K562 (cell line): ENCODE results near the gene PMPCA. TPM values are rescaled to one million over a fixed set of nuclear protein-coding genes. Genes with fewer than 3 reads are reported as not detected.

Experiments used
- BHLHE40 ChIP-seq: IDR thresholded peaks from 2 replicates; pipeline ENCODE4 v1.6.1; 2011; ENCODE audit warnings: low read length, improper control_type of control experiment
- BRD9 ChIP-seq: fragments of 450-650 bp; IDR thresholded peaks from 2 replicates; pipeline ENCODE4 v1.6.1; 2018; ENCODE audit warnings: low read depth; ENCODE audit not compliant: partially characterized antibody
- DACH1 ChIP-seq: fragments of 450-650 bp; IDR thresholded peaks from 2 replicates; pipeline ENCODE4 v1.6.1; 2018; ENCODE audit not compliant: partially characterized antibody
- ETV5 ChIP-seq: sonication (generic); formaldehyde crosslinking; IDR thresholded peaks from 2 replicates; pipeline ENCODE4 v1.4.0; 2020; ENCODE audit warnings: low read depth, mild to moderate bottlenecking, missing genetic modification reagents
- FOSL1 ChIP-seq: fragments of 200-800 bp; sonication (Bioruptor generic); conservative IDR thresholded peaks from 2 replicates; pipeline ENCODE4 v1.6.1; 2016; ENCODE audit warnings: missing genetic modification characterization, missing compliant biosample characterization
- GTF2E2 ChIP-seq: fragments of 200-800 bp; sonication (Bioruptor generic); IDR thresholded peaks from 2 replicates; pipeline ENCODE4 v1.6.1; 2016; ENCODE audit warnings: missing genetic modification characterization, missing compliant biosample characterization
- HDAC6 ChIP-seq: IDR thresholded peaks from 2 replicates; pipeline ENCODE4 v1.6.1; 2012; ENCODE audit warnings: low read depth, mild to moderate bottlenecking, control low read depth, inconsistent platforms, low read length, moderate library complexity
- IFI16 ChIP-seq: fragments of 250-450 bp; sonication (Bioruptor Pico); IDR thresholded peaks from 2 replicates; pipeline ENCODE4 v2.1.2; 2022; ENCODE audit warnings: mild to moderate bottlenecking, inconsistent platforms
- KDM4B ChIP-seq, 2 experiments: fragments of 450-650 bp in 1 of 2; sonication (generic) in 1 of 2; IDR thresholded peaks; 2 replicates each; pipeline ENCODE4 v1.6.1; 2016 to 2017; ENCODE audit warnings: borderline replicate concordance in 2 of 2, antibody characterized with exemption in 1 of 2, low read depth in 1 of 2, mild to moderate bottlenecking in 1 of 2
- MAFK ChIP-seq: IDR thresholded peaks from 2 replicates; pipeline ENCODE4 v1.6.1; 2011; ENCODE audit warnings: low read length, improper control_type of control experiment
- NCOA1 ChIP-seq: fragments of 450-650 bp; IDR thresholded peaks from 2 replicates; pipeline ENCODE4 v1.6.1; 2016; ENCODE audit warnings: low read depth
- NELFE ChIP-seq: IDR thresholded peaks from 2 replicates; pipeline ENCODE4 v1.6.1; 2011; ENCODE audit warnings: mild to moderate bottlenecking; ENCODE audit not compliant: insufficient read depth, insufficient read length
- NFXL1 ChIP-seq: fragments of 450-650 bp; formaldehyde crosslinking; IDR thresholded peaks from 2 replicates; pipeline ENCODE4 v1.4.0; 2021; ENCODE audit warnings: mild to moderate bottlenecking
- POLR2A ChIP-seq: fragments of 450-650 bp; conservative IDR thresholded peaks from 2 replicates; pipeline ENCODE4 v1.6.1; 2016
- PRMT5 ChIP-seq: sonication (generic); formaldehyde crosslinking; IDR thresholded peaks from 2 replicates; pipeline ENCODE4 v1.5.0; 2020; ENCODE audit warnings: missing genetic modification reagents
- PYGO2 ChIP-seq: fragments of 450-650 bp; IDR thresholded peaks from 2 replicates; pipeline ENCODE4 v1.6.1; 2016; ENCODE audit warnings: mild to moderate bottlenecking, missing genetic modification characterization, moderate library complexity, missing compliant biosample characterization
- RCOR1 ChIP-seq, 2 experiments: IDR thresholded peaks; 2 replicates each; pipeline ENCODE4 v1.6.1; 2012; ENCODE audit warnings: low read depth in 2 of 2, low read length in 2 of 2, borderline replicate concordance in 1 of 2, improper control_type of control experiment in 1 of 2
- STAT5A ChIP-seq: IDR thresholded peaks from 2 replicates; pipeline ENCODE4 v1.6.1; 2012; ENCODE audit warnings: low read length, inconsistent platforms, borderline replicate concordance
- TCF7L2 ChIP-seq: fragments of 150-350 bp; IDR thresholded peaks from 2 replicates; pipeline ENCODE4 v1.6.1; 2016; ENCODE audit warnings: low read depth, mild to moderate bottlenecking, low read length, moderate library complexity
- ZBTB7A ChIP-seq: IDR thresholded peaks from 2 replicates; pipeline ENCODE4 v1.6.1; 2011; ENCODE audit warnings: low read depth, mild to moderate bottlenecking, low read length, moderate library complexity, borderline replicate concordance; ENCODE audit not compliant: control insufficient read depth
- ZNF124 ChIP-seq: sonication (generic); formaldehyde crosslinking; IDR thresholded peaks from 2 replicates; pipeline ENCODE4 v1.8.1; 2022; ENCODE audit warnings: missing genetic modification reagents
- ZNF217 ChIP-seq: sonication (generic); formaldehyde crosslinking; IDR thresholded peaks from 2 replicates; pipeline ENCODE4 v1.8.0; 2022; ENCODE audit warnings: mild to moderate bottlenecking, missing genetic modification reagents
- ZNF717 ChIP-seq: fragments of 250-450 bp; sonication (Bioruptor Pico); IDR thresholded peaks from 2 replicates; pipeline ENCODE4 v1.5.0; 2021
- polyA plus RNA-seq, 8 experiments: library from polyadenylated mRNA; depleted of rRNA in 4 of 8; stranded (reverse) in 5 of 8; unstranded in 3 of 8; fragments of >200 nt; fragmentation: Nextera tagmentation in 2 of 8; fragmentation: Illumina TruSeq in 1 of 8; extraction: Ambion mirVana in 2 of 8; extraction: Trizol in 1 of 8; gene quantifications; 2 replicates each; pipeline versions ENCODE4 v1.2.1 to v1.2.3, GENCODE V29; 2011 to 2014; ENCODE audit warnings: inconsistent platforms in 1 of 8, missing spikeins in 1 of 8
- total RNA-seq, 7 experiments: library from RNA; depleted of rRNA in 6 of 7; stranded (reverse); fragments of >200 nt in 6 of 7; fragmentation: Illumina TruSeq in 2 of 7; extraction: Trizol in 2 of 7; gene quantifications; 2 replicates each; pipeline versions ENCODE4 v1.2.1 to v1.2.3, GENCODE V29; 2011 to 2021; ENCODE audit warnings: low replicate concordance in 1 of 7
- TF ChIP-seq, protein P1 (sequence below): fragments of 200-400 bp; formaldehyde crosslinking; IDR thresholded peaks from 2 replicates; pipeline ENCODE4 v1.6.1; 2017; ENCODE audit warnings: mild to moderate bottlenecking, low read depth, low read length, moderate library complexity
- TF ChIP-seq, protein P2 (sequence below): fragments of 200-800 bp; sonication (Bioruptor generic); IDR thresholded peaks from 2 replicates; pipeline ENCODE4 v1.6.1; 2017; ENCODE audit warnings: missing genetic modification characterization, missing compliant biosample characterization
- TF ChIP-seq, protein P3 (sequence below): fragments of 450-650 bp; conservative IDR thresholded peaks from 2 replicates; pipeline ENCODE4 v1.6.1; 2016; ENCODE audit warnings: missing genetic modification characterization, low read depth, mild to moderate bottlenecking, missing compliant biosample characterization, moderate library complexity

PMPCA gene
- total and polyA plus RNA-seq, 9 of the 15 experiments (the other 6 are each of a cell fraction or from before 2014, with no cell fraction given): 23.9 to 143 (median 86.6) TPM

DNA sequence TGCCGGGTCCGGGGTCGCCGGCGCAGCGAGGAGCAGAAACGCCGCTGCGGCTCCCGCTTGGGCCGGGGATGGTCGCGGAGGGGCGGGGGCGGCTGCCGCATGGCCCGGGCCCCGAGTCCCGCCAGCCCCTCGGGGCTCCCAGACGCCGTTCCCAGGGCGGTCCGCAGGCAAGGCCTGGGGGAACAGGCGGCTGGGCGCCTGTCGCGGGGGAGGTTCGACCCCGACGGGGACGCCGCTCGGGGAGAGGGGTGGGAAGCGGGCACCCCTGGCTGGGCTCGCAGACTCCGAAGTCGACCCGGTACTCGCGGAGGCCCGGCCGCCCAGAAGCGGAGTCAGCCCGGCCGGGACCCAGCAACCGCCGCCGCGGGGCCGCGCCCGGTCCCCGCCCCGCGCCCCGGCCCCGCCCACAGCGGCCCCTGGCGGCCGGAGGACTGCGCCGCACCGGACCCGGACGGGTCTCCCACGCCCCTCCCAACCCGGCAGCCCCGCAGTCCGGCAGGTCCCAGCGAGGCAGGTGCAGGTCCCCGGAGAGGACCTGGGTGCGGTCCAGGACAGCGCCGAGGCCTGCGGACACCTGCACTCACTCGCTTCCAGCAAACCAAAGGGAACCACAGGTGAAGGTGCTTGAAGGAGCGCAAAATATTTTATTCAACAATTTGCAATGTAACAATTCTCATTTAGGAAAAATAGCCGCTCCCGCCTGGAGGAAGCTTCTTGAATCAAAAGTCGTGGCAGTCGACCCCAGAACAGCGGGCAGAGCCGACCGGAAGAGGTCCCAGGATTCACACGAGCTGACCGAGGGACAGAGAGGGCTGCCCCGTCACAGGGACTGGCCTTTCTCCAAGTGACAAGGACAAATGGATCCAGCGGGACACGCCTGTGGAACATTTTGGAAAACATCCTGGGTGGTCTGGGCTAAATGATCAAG lies 29.3 kb downstream of the PMPCA start, which contains the start of gene INPP5E (continued):
- no peak for TF ChIP-seq DACH1
- no peak for TF ChIP-seq NFXL1
- no peak for TF ChIP-seq ZNF717 (CRISPR knock-in tag)
- no peak for TF ChIP-seq ETV5 (CRISPR knock-in tag)
- TF ChIP-seq, protein P1, sequence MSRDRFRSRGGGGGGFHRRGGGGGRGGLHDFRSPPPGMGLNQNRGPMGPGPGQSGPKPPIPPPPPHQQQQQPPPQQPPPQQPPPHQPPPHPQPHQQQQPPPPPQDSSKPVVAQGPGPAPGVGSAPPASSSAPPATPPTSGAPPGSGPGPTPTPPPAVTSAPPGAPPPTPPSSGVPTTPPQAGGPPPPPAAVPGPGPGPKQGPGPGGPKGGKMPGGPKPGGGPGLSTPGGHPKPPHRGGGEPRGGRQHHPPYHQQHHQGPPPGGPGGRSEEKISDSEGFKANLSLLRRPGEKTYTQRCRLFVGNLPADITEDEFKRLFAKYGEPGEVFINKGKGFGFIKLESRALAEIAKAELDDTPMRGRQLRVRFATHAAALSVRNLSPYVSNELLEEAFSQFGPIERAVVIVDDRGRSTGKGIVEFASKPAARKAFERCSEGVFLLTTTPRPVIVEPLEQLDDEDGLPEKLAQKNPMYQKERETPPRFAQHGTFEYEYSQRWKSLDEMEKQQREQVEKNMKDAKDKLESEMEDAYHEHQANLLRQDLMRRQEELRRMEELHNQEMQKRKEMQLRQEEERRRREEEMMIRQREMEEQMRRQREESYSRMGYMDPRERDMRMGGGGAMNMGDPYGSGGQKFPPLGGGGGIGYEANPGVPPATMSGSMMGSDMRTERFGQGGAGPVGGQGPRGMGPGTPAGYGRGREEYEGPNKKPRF: no peak
- no peak for TF ChIP-seq NCOA1
- no peak for TF ChIP-seq BRD9
- TF ChIP-seq ZBTB7A: peak; percentile 92
- no peak for TF ChIP-seq PYGO2 (tag)
- no peak for TF ChIP-seq MAFK
- TF ChIP-seq, protein P2, sequence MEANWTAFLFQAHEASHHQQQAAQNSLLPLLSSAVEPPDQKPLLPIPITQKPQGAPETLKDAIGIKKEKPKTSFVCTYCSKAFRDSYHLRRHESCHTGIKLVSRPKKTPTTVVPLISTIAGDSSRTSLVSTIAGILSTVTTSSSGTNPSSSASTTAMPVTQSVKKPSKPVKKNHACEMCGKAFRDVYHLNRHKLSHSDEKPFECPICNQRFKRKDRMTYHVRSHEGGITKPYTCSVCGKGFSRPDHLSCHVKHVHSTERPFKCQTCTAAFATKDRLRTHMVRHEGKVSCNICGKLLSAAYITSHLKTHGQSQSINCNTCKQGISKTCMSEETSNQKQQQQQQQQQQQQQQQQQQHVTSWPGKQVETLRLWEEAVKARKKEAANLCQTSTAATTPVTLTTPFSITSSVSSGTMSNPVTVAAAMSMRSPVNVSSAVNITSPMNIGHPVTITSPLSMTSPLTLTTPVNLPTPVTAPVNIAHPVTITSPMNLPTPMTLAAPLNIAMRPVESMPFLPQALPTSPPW: peak; percentile 74; the same call in 1 of the 2 replicates
- TF ChIP-seq POLR2A: peak; percentile 70
- TF ChIP-seq NELFE: no peak
- no peak for TF ChIP-seq TCF7L2
- no peak for TF ChIP-seq STAT5A
- TF ChIP-seq ZNF124 (CRISPR knock-in tag): no peak
- no peak for TF ChIP-seq BHLHE40
- no peak for TF ChIP-seq IFI16 (CRISPR knock-in tag)
- no peak for TF ChIP-seq PRMT5 (CRISPR knock-in tag)
- 0 out of 4 replicates have a peak, but pooled peaks of 1 of the 2 experiments have one; percentile 6 for TF ChIP-seq RCOR1 (IDR thresholded peaks at IDR 0.05; ENCODE audit: borderline replicate concordance in 1 of 2, low read depth in 2 of 2, low read length in 2 of 2)
- no peak for TF ChIP-seq ZNF217 (CRISPR knock-in tag)
- TF ChIP-seq, protein P3, sequence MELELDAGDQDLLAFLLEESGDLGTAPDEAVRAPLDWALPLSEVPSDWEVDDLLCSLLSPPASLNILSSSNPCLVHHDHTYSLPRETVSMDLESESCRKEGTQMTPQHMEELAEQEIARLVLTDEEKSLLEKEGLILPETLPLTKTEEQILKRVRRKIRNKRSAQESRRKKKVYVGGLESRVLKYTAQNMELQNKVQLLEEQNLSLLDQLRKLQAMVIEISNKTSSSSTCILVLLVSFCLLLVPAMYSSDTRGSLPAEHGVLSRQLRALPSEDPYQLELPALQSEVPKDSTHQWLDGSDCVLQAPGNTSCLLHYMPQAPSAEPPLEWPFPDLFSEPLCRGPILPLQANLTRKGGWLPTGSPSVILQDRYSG (tag): no peak
- TF ChIP-seq FOSL1: no peak
- no peak for TF ChIP-seq GTF2E2 (tag)
- no peak for TF ChIP-seq KDM4B (IDR thresholded peaks at IDR 0.05; ENCODE audit: borderline replicate concordance in 2 of 2, low read depth in 1 of 2)
- TF ChIP-seq HDAC6: no peak
